Lower leg skin (tissue), 3 donors: Measurements from ENCODE around the gene TEC.

Experiments
- CTCF ChIP-seq, 3 donors: fragments of 450-650 bp; IDR thresholded peaks; one replicate each; pipeline ENCODE4 v1.5.1; 2016; ENCODE audit warnings: antibody characterized with exemption in 3 of 3, mild to moderate bottlenecking in 3 of 3, moderate library complexity in 2 of 3
- POLR2A ChIP-seq, 2 donors: fragments of 450-650 bp; IDR thresholded peaks; one replicate each; pipeline ENCODE4 v1.6.1; 2016 to 2017; ENCODE audit warnings: antibody characterized with exemption in 2 of 2, mild to moderate bottlenecking in 1 of 2, moderate library complexity in 1 of 2

- no peak for TF ChIP-seq POLR2A (IDR thresholded peaks at IDR 0.05)
- TF ChIP-seq CTCF (IDR thresholded peaks at IDR 0.05), result no peak
Observed at GRCh38 chr4:48152259-48152658, 117.4 kb downstream of the TEC start.
